ENCODE measurements around the gene SOS1.

GRCh38 chr2:39153312-39153711, 32.5 kb upstream of the SOS1 start:
- TF ChIP-seq EP300 (IDR thresholded peaks at IDR 0.05; ENCODE audit: borderline replicate concordance in 1 of 2, low read depth in 1 of 2, low read length in 1 of 2), result no peak
- TF ChIP-seq CTCF (IDR thresholded peaks at IDR 0.05), result no peak
- no peak for TF ChIP-seq SIN3A (IDR thresholded peaks at IDR 0.05; ENCODE audit: borderline replicate concordance, low read depth, low read length)
- no peak for TF ChIP-seq RAD21 (IDR thresholded peaks at IDR 0.05; ENCODE audit: low read length)
- TF ChIP-seq GATA2 (CRISPR knock-in tag; IDR thresholded peaks at IDR 0.05), result no peak
- TF ChIP-seq SMC3 (IDR thresholded peaks at IDR 0.05; ENCODE audit: low read depth, low read length), result no peak
- no peak for TF ChIP-seq EZH2phosphoT487 (IDR thresholded peaks at IDR 0.05; ENCODE audit: borderline replicate concordance, low read depth)
- TF ChIP-seq RXRA (IDR thresholded peaks at IDR 0.05; ENCODE audit: borderline replicate concordance, low read depth), result no peak
- TF ChIP-seq POLR2AphosphoS5 (IDR thresholded peaks at IDR 0.05; ENCODE audit: low read depth, low read length), result no peak
- TF ChIP-seq NRF1 (IDR thresholded peaks at IDR 0.05; ENCODE audit: low read depth, low read length), result no peak
